OCI-LY3 (cell line): Measurements from ENCODE around the gene SERPING1.

Source experiments
- CTCF ChIP-seq: fragments of 200-600, 300-600 bp; sonication (generic); IDR thresholded peaks from 2 replicates; pipeline ENCODE4 v1.5.1; 2014; ENCODE audit warnings: antibody characterized with exemption, low read length, low read depth
- EZH2phosphoT487 ChIP-seq: fragments of 200-600 bp; shearing (Covaris generic); IDR thresholded peaks from 2 replicates; pipeline ENCODE4 v1.6.1; 2018; ENCODE audit warnings: antibody characterized with exemption, mixed run types, low read depth

GRCh38 chr11:57547854-57548377, 49.6 kb upstream of the SERPING1 start:
- no peak for TF ChIP-seq CTCF
- TF ChIP-seq EZH2phosphoT487 = no peak
